ENCODE results near the gene ESRRA.

ESRRA gene

GRCh38 chr11:64352995-64353714, 47.8 kb downstream of the ESRRA start:
- no peak for DNase-seq

DNA sequence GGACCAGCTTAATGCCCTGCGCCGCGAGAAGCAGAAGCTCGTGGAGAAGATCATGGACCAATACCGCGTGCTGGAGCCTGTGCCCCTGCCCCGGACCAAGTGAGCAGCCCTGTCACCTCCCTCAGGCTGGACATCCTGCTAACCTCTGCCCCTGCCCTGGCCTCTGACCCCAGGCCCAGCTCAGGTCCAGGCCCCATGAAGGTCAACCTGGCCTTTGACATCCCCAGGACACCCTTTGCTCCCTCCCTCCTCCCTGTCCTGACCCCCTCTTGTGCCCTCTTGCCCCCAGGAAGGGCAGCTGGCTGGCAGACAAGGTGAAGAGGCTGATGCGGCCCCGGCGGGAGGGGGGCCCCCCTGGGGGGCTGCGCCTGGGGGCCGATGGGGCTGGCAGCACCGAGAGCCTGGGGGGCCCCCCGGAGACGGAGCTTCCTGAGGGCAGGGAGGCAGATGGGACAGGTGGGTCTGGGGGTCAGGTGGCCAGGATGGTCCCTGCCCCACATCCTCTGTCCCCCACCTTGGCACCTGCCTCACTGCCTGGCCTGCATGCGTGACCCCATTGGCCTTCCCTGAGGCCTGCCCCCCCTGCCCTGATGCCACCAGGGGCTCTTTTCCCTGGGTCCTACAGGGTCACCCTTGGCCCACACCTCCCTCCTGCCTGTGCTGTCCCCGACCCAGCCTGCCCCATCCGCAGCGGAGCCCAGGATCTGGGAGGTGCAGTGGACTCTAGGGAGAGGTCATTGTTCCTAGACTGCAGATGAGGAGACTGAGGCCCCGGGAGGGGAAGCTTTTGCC, 48.6 kb downstream of the ESRRA start:
- DNase-seq, result no peak

DNA sequence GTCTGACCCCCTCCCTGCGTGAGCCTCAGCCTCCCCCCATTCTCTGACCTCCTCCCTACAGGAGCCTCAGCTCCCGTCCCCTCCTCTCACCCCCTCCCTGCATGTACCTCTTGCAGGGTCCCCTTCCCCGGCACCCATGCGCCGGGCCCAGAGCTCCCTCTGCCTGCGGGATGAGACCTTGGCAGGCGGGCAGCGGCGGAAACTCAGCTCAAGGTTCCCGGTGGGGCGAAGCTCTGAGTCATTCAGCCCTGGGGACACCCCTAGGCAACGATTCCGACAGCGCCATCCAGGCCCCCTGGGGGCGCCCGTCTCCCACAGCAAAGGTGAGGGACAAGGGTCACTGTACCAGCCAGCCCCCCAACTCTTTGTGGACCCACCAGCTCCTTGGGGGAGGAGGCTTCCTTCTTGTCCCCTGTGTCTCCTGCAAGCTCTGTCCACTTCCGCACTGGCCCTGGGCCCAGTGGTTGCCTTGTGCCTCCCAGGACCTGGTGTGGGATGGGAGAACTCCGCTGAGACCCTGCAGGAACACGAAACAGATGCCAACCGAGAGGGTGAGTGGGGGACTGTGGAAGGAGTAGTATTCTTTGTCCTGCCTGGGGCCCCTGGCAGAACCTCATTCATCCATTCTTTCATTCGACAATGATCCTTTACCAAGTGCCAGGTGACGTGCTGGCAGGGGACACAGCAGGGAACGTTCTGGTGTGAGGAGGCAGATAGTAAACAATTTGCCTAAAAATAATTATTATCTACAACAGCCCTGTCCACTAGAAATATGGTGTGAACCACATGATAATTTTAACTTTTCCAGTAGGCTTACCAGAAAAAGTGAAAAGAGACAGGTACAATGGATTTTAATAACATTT, 50.0 kb downstream of the ESRRA start:
- peak; percentile 31 to 48 for DNase-seq

- DNase-seq, result peak; percentile 34 to 40
These were observed 51.4 kb downstream of the ESRRA start for GRCh38 chr11:64356498-64357411.

DNA sequence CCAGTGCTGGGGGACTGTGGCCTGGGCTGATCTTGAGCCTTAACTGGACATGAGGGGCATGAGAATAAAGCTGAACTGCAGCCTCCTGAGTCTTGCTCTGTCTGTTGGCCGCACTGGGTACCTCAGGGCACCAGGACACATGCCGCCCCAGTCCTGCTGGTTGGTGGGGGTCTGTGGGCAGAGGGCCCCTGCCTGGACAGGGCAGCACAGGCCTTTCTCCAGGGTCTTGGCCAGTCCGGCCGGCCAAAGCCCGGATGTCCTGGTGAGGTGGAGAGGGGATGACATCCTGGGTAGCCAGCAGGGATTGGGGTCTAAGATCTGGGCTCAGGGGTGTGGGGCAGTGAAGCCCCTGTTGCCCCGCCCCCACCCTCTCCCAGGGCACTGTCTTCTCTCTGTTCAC, 52.1 kb downstream of the ESRRA start:
- DNase-seq, result no peak

DNA sequence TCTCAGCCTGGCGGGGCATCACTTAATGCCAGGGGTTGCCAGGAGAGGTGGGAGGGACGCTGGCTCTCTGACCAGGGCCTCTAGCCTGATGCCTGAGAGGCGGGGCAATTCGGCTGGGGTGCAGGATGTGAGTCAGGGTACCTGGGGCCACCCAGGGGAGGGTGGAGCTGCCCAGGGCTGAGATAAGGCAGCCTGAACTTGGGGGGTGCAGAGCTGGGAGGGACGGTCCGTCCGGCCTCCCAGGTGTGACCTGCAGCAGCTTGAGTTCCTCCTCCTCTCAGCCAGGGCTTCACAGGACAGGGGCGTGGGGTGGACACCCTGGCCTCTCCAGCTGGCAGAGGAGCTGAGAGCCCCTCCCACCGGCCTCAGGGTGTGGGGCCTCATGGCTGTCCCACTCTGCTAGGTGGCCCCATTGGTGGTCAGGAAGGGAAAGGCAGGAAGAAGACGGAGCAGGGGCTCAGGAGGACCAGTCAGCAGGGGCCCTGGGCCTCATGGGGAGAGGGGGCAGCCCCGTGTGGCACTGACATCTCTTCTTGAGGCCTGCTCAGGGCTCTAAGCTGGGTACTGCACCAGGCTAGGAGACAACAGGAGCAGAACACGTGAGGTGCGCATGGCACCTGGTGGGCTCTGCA, 52.7 kb downstream of the ESRRA start:
- DNase-seq, result peak in 1 of 2 donors; percentile 33

GRCh38 chr11:64358536-64358906, 53.2 kb downstream of the ESRRA start:
- no peak for DNase-seq

DNA sequence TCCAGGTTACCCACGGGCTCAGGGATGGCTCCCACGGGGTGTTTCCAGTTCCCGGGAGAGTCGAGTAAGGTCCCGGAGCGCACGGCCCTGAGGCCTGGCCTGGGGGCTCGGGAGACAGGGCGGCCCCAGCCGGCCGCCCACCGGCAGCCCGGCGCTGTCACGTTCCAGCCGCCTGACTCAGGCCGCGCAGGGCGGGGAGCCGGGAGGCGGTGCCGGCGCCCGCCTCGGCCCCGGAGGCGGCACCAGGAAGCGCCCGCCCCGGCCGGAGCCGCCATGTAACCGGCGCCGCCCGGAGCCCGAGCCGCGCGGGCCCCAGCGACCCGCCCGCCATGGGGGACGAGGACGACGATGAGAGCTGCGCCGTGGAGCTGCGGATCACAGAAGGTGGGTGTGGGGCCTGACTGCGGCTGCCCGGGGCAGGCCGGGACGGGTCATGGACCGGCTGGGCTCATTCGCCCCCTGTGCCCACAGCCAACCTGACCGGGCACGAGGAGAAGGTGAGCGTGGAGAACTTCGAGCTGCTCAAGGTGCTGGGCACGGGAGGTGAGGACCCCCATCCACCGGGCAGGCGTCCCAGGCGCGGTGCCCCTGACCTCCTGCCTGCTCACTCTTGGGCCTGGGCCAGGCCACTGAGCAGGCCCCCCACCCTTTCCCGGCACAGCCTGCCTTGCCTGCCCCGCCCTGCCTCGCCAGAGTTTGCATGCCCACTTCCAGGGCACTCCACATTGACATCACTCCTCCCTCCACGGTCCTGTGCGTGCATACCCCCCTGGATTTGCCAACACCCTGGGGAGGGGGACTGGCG, 53.8 kb downstream of the ESRRA start, which contains the start of gene RPS6KA4:
RPS6KA4 (plus strand) TSS at position 256 of the 805 bp plus-strand sequence; CDS start at position 330, 74 bp downstream.
- DNase-seq, result peak; percentile 22 to 53

DNA sequence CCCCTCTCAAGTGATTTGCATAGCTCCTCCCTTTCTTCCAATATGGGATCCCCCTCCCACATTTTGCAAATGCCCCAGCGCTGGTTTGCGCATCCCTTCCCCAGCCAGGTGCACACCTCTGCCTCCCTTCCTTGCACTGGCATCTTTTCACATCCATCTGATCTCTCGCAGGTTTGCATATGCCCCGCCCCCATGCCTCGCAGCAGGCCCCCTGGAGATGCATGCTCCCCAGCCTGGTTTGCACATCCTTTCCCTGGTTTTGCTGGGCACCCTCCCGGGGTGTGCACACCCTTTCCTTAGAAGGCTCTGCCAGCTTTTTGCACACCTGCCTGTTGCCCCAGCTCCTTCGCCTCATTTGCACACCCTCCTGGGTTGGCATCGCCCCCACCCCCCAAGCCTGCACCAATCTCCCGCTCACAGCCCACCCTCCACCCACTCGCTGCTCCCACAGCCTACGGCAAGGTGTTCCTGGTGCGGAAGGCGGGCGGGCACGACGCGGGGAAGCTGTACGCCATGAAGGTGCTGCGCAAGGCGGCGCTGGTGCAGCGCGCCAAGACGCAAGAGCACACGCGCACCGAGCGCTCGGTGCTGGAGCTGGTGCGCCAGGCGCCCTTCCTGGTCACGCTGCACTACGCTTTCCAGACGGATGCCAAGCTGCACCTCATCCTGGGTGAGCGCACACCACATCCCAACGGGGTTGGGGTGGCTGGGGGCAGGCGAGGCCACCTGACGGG, 54.6 kb downstream of the ESRRA start:
- peak in 1 of 2 donors; percentile 19 for DNase-seq

DNA sequence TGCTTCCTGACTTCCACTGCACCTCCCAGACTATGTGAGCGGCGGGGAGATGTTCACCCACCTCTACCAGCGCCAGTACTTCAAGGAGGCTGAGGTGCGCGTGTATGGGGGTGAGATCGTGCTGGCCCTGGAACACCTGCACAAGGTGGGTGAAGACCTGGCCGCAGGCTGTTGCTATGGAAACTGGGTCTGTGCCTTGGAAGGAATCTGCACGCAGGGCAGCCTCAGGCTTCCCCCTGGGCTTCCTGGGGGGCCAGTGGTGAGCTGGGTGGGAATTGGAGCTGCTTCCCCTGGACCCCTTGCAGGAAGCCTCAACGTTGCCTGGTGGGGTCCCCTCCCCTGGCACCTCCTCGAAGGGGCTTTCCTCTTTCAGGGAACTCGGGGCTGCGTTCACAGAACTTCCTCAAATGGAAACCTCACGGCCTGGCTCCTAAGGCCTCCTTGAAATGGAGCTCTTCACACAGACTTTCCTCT, 55.2 kb downstream of the ESRRA start:
- DNase-seq, result no peak

DNA sequence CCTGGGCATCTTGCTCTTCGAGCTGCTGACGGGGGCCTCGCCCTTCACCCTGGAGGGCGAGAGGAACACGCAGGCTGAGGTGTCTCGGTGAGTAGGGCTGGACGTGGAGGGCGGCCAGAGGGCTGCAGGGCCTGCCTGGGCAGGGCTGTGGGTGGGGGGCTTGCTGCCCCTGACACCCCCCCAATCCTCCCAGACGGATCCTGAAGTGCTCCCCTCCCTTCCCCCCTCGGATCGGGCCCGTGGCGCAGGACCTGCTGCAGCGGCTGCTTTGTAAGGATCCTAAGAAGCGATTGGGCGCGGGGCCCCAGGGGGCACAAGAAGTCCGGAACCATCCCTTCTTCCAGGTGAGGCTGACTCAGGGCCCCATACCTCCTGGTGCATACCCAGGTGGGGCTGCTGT, 56.3 kb downstream of the ESRRA start:
- no peak for DNase-seq

- no peak for DNase-seq
These were observed 57.0 kb downstream of the ESRRA start for GRCh38 chr11:64362339-64362738.

DNA sequence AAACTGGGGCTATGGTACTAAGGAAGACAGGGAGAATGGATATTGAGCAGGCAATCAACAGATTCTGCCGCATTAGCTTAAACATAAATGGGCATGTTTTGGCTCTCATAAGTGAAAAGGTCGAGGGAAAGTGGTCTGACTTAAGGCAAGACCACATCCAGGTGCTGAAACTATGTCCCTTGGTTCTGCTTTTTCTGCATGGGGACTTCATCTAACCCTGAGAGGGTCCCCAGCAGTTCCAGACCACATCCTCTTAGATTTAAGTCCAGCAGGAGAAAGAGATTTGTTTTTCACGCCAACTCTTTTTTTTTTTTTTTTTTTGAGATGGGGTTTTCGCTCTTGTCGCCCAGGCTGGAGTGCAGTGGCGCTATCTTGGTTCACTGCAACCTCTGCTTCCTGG, 59.1 kb downstream of the ESRRA start:
- DNase-seq, result no peak

- no peak for DNase-seq
These were observed 59.6 kb downstream of the ESRRA start for GRCh38 chr11:64364911-64365310.
